MV-4-11 (cell line): ENCODE results near the gene ATG10.
A peak's percentile ranks its signal among the peaks of the same experiment; 100 is the strongest.

Source experiments
- DNase-seq: peaks from one replicate; lab custom pipeline; 2025; lab: John Stamatoyannopoulos, UW

The ATG10 gene

GRCh38 chr5:82276800-82277612, 305.2 kb downstream of the ATG10 start:
- no peak for DNase-seq

- DNase-seq, result no peak
Observed at GRCh38 chr5:82277613-82277986, 305.8 kb downstream of the ATG10 start.

GRCh38 chr5:82277987-82278710, 306.3 kb downstream of the ATG10 start, which contains the start of gene RPS23:
Gene RPS23 (minus strand): TSS chr5:82278354. CDS start chr5:82278323, 31 bp downstream.
- DNase-seq, result peak; percentile 90

DNA sequence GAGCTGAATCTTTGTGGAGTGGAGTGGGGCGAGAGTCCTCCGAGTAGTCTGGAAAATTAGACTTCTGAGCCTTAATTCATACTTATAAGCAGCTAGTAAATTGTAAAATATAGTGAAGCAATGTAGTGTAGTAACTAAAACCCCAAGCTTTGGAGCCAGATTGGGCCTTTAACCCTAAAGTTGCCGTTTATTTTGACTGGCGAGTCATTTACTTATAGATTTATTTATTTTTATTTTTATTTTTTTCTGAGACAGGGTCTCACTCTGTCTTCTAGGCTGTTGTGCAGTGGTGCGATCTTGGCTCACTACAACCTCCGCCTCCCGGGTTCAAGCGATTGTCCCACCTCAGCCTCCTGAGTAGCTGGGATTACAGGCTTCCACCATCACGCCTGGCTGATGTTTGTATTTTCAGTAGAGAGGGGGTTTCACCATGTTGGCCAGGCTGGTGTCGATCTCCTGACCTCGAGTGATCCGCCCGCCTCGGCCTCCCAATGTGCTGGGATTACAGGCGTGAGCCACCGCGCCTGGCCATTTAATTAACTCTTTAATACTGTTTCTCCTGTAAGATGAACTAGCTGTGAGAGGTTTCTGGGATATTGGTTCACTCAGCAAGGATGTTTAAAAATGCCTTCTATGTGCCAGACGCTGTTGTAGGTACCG, 307.0 kb downstream of the ATG10 start:
- no peak for DNase-seq

DNA sequence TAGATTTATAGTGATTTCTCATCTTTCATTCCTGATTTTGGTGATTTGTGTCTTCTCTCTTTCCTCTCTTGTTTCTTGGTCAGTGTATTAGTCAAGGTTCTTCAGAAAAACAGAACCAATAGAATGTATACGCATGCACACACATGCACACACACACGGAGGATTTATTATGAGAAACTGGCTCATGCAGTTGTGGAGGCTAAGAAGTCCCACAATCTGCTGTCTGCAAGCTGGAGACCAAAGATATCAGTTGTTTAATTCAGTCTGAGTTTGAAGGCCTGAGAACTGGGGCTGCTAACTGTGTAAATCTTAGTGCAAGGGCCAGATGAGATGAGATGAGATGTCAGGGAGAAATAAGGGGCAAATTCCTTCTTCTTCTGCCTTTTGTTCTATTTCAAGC, 312.1 kb downstream of the ATG10 start:
- no peak for DNase-seq

DNA sequence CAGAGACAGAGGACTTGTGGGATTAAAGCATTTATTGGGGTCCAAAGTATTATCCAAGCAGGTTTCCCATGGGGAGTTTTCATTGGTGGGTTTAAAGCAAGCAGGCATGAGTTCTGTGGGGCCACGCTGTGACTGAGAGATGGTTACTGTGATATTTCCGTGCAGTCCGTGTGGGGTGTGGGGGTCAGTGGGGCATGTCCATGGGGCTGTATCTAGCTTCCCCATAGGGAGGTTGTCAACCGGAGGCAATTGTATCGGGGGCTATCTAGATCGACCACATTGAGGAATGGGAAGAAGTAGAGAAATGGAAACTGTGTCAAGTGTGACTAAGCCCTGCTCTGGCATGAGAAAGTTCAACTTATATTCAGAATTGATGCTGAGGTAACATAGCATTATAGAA, 313.4 kb downstream of the ATG10 start:
- no peak for DNase-seq

GRCh38 chr5:82287625-82288024, 315.8 kb downstream of the ATG10 start:
- DNase-seq, result no peak

DNA sequence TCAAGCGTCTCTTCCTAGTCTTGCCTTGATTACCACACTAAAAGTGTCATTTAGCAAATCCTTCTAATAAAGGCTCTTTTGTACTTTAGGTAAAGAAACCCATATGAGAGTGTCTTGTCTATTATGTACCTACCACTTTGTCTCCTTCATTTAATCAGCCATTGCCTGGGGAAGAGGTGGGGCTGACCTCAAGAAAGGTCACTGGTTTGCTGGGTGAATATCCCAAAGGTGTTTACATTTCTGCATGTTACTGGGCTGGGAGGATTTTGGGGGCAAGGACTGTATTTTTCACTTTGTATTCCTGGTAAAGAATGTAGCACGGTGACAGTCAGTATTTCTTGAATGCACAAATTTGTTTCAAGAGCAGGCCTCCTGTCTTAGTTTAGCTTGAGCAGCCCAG, 318.2 kb downstream of the ATG10 start:
- DNase-seq, result no peak

GRCh38 chr5:82290908-82291307, 319.1 kb downstream of the ATG10 start:
- no peak for DNase-seq

DNA sequence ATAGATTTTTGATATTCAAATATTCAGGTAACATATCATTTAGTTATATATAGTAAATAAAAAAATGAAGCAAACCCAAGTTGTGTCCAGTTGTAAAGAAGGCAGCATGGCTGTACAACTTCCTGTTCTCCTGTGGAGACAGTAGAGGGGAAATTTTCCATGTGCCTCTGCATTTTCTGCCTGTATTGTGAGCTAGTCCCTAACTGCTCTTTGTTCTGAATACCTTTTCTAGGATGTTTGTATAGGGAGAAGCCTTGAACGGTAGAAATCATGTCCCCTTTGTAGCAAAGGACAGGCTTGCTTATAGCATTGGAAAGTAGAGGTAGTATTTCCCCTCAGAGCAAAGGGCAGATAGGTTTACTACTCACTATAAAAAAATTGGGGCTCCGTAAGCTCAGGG, 319.6 kb downstream of the ATG10 start:
- DNase-seq, result no peak

DNA sequence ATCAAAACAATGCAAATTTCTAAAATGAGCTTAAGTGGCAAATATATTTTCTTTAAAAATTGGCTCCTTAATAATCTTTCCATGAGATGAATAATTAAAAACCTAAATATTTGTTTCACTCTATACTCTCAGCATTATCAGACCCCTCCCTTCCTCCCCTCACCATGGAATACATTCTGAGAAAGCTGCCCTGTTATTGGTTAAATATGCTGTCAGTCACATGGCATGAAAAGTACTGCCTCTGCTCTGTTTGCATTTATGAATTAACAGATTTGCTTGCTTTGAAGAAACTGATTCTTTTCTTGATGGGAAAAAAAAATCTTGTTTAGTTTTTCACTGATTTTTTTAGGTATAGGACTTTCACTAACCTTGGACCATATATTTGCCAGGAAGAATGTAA, 323.3 kb downstream of the ATG10 start:
- no peak for DNase-seq

GRCh38 chr5:82295959-82296531, 324.2 kb downstream of the ATG10 start:
- DNase-seq, result no peak

DNA sequence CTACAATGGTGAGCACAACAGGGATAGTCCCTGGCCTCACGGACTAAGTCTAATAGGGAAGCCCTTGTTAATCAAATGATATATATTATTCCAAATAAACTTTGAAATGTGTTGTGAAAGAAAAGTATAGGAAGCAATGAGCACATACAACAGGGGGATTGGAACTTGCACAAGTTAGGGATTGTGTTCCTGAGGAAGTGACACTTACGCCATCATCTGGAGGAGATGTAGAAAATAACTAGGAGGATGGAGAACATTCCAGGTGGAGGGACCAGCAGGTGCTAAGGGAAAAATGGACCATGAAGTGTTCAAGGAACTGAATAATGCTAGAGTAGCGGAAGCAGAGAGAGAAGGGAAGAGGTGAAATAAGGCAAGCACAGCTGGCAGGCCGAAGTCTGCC, 325.1 kb downstream of the ATG10 start:
- DNase-seq, result no peak

DNA sequence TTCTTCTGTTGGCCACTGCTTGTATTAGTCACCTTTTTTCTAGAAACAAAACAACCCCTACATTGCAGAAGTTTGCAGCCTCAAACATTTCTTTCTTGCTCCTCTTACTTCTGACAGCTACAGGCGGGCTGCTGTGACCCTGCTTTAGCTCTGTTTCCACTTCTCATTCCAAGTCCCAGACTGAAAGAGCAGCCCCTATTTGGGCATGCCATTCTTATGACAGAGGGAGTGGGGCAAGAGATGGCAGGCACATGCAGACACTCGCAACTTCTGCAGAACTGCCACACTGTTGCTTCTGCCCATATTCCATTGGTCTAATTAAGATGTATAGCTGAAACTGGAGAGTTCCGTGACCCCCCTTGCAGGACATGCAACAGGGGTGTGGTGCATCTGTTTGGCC, 325.9 kb downstream of the ATG10 start:
- no peak for DNase-seq

- DNase-seq, result no peak
Observed at GRCh38 chr5:82298668-82299067, 326.8 kb downstream of the ATG10 start.

GRCh38 chr5:82301190-82301589, 329.4 kb downstream of the ATG10 start:
- DNase-seq, result no peak
